Left cardiac atrium (tissue), 2 donors: ENCODE results near the gene PDRG1. TPM values are rescaled to one million over a fixed set of nuclear protein-coding genes. Genes with fewer than 3 reads are reported as not detected.

Experiments used
- total RNA-seq, 2 donors: library from RNA; stranded (reverse); fragmentation: NEBNext Ultra II Directional; extraction: Animal tissue kit (Norgen Biotek cat#: 25700); gene quantifications; one replicate each; pipeline ENCODE4 v1.2.1, GENCODE V29; 2021
- donor health status: DM: no; HTN: yes; CAD: no; lungs with severe emphysema.
- donor health status: DM: yes; HTN: yes; CAD: no.

Gene PDRG1
- total RNA-seq, 2 donors from 2014 or later: 8.8 to 9.6 TPM

Other genes starting within 250 kb of the PDRG1 start
- 10 to 100 TPM; 45.1 to 79.8 TPM for gene BCL2L1, start 229.2 kb downstream of the PDRG1 start, total RNA-seq
- gene TPX2, start 212.8 kb downstream of the PDRG1 start, total RNA-seq: 1 to 10 TPM in 1 of 2 donors, under 1 TPM in 1; 0.73 to 2.0 TPM
- under 1 TPM in 1 of 2 donors, not detected in 1; 0.55 TPM for gene MYLK2, start 132.7 kb downstream of the PDRG1 start, total RNA-seq
- 1 to 10 TPM; 1.6 to 3.1 TPM for gene FOXS1, start 106.4 kb downstream of the PDRG1 start, total RNA-seq
- gene DUSP15, start 81.5 kb downstream of the PDRG1 start, total RNA-seq: 1 to 10 TPM; 4.2 to 5.7 TPM
- under 1 TPM in 1 of 2 donors, not detected in 1; 0.13 TPM for gene TTLL9, start 81.4 kb downstream of the PDRG1 start, total RNA-seq
- gene XKR7, start 16.1 kb upstream of the PDRG1 start, total RNA-seq: not detected
- 1 to 10 TPM; 7.2 to 7.8 TPM for gene CCM2L, start 58.4 kb upstream of the PDRG1 start, total RNA-seq
- gene HCK, start 100.2 kb upstream of the PDRG1 start, total RNA-seq: 10 to 100 TPM; 11.1 to 14.1 TPM
- 10 to 100 TPM; 31.2 to 37.8 TPM for gene TM9SF4, start 157.7 kb upstream of the PDRG1 start, total RNA-seq